GM12878 (cell line): Measurements from ENCODE around the gene HCN3.

ENCODE experiments used
- CREB1 ChIP-seq: IDR thresholded peaks from 2 replicates; pipeline ENCODE4 v1.6.1; 2012; ENCODE audit warnings: low read depth, mild to moderate bottlenecking, inconsistent platforms
- CREM ChIP-seq: IDR thresholded peaks from 2 replicates; pipeline ENCODE4 v1.6.1; 2014; ENCODE audit warnings: antibody characterized with exemption, low read depth
- CTCF ChIP-seq, 3 experiments: IDR thresholded peaks in 2 of 3; conservative IDR thresholded peaks in 1 of 3; 2 replicates each; pipeline ENCODE4 v1.5.1; 2011; ENCODE audit warnings: low read depth in 3 of 3, low read length in 3 of 3, mild to moderate bottlenecking in 3 of 3, control low read depth in 2 of 3, moderate library complexity in 2 of 3, inconsistent platforms in 1 of 3, mixed read lengths in 1 of 3; ENCODE audit not compliant: control insufficient read depth in 2 of 3, insufficient read depth in 1 of 3; ENCODE audit errors: extremely low read depth in 1 of 3
- EZH2 ChIP-seq: IDR thresholded peaks from 2 replicates; pipeline ENCODE4 v1.6.1; 2012; ENCODE audit warnings: low read depth, mild to moderate bottlenecking, control low read depth, inconsistent platforms, low read length, borderline replicate concordance; ENCODE audit not compliant: control insufficient read depth
- HCFC1 ChIP-seq: fragments of 150-350 bp; IDR thresholded peaks from 2 replicates; pipeline ENCODE4 v1.6.1; 2014; ENCODE audit warnings: low read length
- JUND ChIP-seq: IDR thresholded peaks from 2 replicates; pipeline ENCODE4 v1.6.1; 2012; ENCODE audit warnings: low read depth, mild to moderate bottlenecking, low read length, improper control_type of control experiment, moderate library complexity
- MEF2B ChIP-seq: fragments of 450-650 bp; IDR thresholded peaks from 2 replicates; pipeline ENCODE4 v1.6.1; 2018; ENCODE audit warnings: mild to moderate bottlenecking, moderate library complexity; ENCODE audit not compliant: partially characterized antibody, poor library complexity, severe bottlenecking
- MTA2 ChIP-seq: fragments of 450-650 bp; IDR thresholded peaks from 2 replicates; pipeline ENCODE4 v1.6.1; 2016; ENCODE audit warnings: low read depth, mild to moderate bottlenecking, moderate library complexity
- NFIC ChIP-seq: IDR thresholded peaks from 2 replicates; pipeline ENCODE4 v1.6.1; 2012; ENCODE audit warnings: low read depth, mild to moderate bottlenecking, inconsistent platforms, low read length, moderate library complexity
- PAX8 ChIP-seq: fragments of 450-650 bp; IDR thresholded peaks from 2 replicates; pipeline ENCODE4 v1.6.1; 2017; ENCODE audit warnings: mild to moderate bottlenecking, moderate library complexity
- POLR2A ChIP-seq: IDR thresholded peaks from 2 replicates; pipeline ENCODE4 v1.6.1; 2011; ENCODE audit warnings: low read depth, mild to moderate bottlenecking, low read length
- POLR2AphosphoS5 ChIP-seq: IDR thresholded peaks from 2 replicates; pipeline ENCODE4 v1.6.1; 2011; ENCODE audit warnings: mild to moderate bottlenecking, low read length, inconsistent platforms
- SMAD1 ChIP-seq: fragments of 450-650 bp; IDR thresholded peaks from 2 replicates; pipeline ENCODE4 v1.6.1; 2018; ENCODE audit warnings: mild to moderate bottlenecking, low read depth; ENCODE audit not compliant: partially characterized antibody
- ZNF274 ChIP-seq: IDR thresholded peaks from one replicate; pipeline ENCODE4 v1.8.0; 2011; ENCODE audit not compliant: insufficient read length, insufficient read depth

DNA sequence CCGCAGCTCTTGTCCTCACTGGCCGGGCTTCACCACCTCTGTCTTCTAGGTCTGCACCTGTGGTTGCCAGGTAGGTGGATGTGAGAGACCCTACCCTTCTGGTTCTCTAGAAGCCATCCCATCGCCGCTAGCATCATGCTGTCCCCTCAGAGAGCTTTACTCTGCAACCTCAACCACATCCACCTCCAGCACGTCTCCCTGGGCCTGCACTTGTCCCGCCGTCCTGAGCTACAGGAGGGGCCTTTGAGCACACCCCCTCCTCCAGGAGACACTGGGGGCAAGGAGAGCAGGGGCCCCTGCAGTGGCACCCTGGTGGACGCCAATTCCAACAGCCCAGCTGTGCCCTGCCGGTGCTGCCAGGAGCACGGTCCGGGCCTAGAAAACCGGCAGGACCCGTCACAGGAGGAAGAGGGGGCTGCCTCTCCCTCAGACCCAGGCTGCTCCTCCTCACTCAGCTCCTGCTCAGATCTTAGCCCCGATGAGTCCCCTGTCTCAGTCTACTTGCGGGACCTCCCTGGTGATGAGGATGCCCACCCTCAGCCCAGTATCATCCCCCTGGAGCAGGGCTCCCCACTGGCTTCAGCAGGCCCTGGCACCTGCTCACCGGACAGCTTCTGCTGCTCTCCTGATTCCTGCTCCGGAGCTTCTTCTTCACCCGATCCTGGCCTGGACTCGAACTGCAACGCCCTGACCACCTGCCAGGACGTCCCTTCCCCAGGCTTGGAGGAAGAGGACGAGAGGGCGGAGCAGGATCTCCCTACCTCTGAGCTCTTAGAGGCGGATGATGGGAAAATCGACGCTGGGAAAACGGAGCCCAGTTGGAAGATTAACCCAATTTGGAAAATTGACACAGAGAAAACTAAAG is 44.6 kb downstream of the HCN3 start:
- no peak for TF ChIP-seq SMAD1
- no peak for TF ChIP-seq POLR2A
- TF ChIP-seq NFIC: no peak
- no peak for TF ChIP-seq MTA2
- no peak for TF ChIP-seq HCFC1
- 0 out of 6 replicates have a peak, but pooled peaks of 1 of the 3 experiments have one; percentile 2 for TF ChIP-seq CTCF (IDR thresholded peaks at IDR 0.05 in 2 of 3, conservative IDR thresholded peaks at IDR 0.05 in 1 of 3; ENCODE audit: control insufficient read depth in 2 of 3, extremely low read depth in 1 of 3, insufficient read depth in 1 of 3, low read depth in 3 of 3, low read length in 3 of 3)
- no peak for TF ChIP-seq EZH2
- no peak for TF ChIP-seq ZNF274
- no peak for TF ChIP-seq POLR2AphosphoS5
- no peak for TF ChIP-seq MEF2B
- TF ChIP-seq CREM: no peak
- no peak for TF ChIP-seq CREB1
- TF ChIP-seq JUND: no peak
- TF ChIP-seq PAX8: no peak
